Ovary (tissue), 3 donors: ENCODE results near the gene HIF1AN.

ENCODE experiments used
- POLR2A ChIP-seq: fragments of 450-650 bp; IDR thresholded peaks from one replicate; pipeline ENCODE4 v1.6.1; 2017; ENCODE audit warnings: antibody characterized with exemption, mild to moderate bottlenecking, moderate library complexity
- TF ChIP-seq, protein P1 (sequence below), 3 donors: fragments of 450-650 bp in 2 of 3; fragments of 200-600 bp in 1 of 3; IDR thresholded peaks; one replicate each; pipeline versions ENCODE4 v1.5.1 to v1.8.0; 2016 to 2022; ENCODE audit warnings: antibody characterized with exemption in 3 of 3, mild to moderate bottlenecking in 1 of 3
- donor health status: DM: no; HTN: no; CAD: no.

DNA sequence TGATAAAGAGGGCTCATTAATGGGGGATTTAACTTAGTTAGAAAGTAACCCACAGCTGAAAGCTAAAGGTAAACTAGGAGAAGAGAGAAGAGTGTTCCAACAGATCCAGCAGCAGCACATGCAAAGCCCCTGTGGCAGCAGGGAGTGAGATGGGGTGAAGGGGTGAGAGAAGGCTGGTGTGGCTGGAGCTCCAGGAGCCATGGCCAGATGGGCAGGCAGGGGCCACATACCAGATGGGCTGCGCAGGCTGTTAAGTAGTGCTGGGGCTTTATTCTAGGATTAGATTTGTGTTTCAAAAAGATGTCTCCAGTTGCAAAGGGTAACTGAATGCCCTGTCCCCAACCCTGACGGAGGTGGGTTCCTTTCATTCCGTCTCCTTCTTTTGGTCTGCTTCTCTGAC lies 33.2 kb downstream of the HIF1AN start:
- TF ChIP-seq, protein P1, sequence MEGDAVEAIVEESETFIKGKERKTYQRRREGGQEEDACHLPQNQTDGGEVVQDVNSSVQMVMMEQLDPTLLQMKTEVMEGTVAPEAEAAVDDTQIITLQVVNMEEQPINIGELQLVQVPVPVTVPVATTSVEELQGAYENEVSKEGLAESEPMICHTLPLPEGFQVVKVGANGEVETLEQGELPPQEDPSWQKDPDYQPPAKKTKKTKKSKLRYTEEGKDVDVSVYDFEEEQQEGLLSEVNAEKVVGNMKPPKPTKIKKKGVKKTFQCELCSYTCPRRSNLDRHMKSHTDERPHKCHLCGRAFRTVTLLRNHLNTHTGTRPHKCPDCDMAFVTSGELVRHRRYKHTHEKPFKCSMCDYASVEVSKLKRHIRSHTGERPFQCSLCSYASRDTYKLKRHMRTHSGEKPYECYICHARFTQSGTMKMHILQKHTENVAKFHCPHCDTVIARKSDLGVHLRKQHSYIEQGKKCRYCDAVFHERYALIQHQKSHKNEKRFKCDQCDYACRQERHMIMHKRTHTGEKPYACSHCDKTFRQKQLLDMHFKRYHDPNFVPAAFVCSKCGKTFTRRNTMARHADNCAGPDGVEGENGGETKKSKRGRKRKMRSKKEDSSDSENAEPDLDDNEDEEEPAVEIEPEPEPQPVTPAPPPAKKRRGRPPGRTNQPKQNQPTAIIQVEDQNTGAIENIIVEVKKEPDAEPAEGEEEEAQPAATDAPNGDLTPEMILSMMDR (IDR thresholded peaks at IDR 0.05), result no peak
- TF ChIP-seq POLR2A, result no peak
